Endodermal cell (in vitro differentiated cells): ENCODE measurements around the gene MFSD1. TPM values are rescaled to one million over a fixed set of nuclear protein-coding genes. Genes with fewer than 3 reads are reported as not detected.

Source experiments
- DNase-seq: peaks from one replicate; pipeline ENCODE4 v3.0.0-alpha.2; 2017
- H3K27ac ChIP-seq: 2 replicates; pipeline ENCODE4 v1.5.1; 2013; ENCODE audit warnings: mild to moderate bottlenecking, low read depth, low read length, moderate library complexity
- H3K27me3 ChIP-seq: 2 replicates; pipeline ENCODE4 v1.6.1; 2013; ENCODE audit warnings: mild to moderate bottlenecking, low read length, moderate library complexity; ENCODE audit not compliant: insufficient read depth, control insufficient read depth, poor library complexity, severe bottlenecking
- H3K36me3 ChIP-seq: 2 replicates; pipeline ENCODE4 v1.7.0; 2013; ENCODE audit warnings: mild to moderate bottlenecking, low read length, moderate library complexity; ENCODE audit not compliant: control insufficient read depth, insufficient read depth
- H3K4me1 ChIP-seq: one replicate; pipeline ENCODE4 v1.7.0; 2013; ENCODE audit warnings: low read length; ENCODE audit not compliant: control insufficient read depth, insufficient read depth
- H3K4me3 ChIP-seq: 2 replicates; pipeline ENCODE4 v1.5.1; 2013; ENCODE audit warnings: mild to moderate bottlenecking, low read length, moderate library complexity
- H3K9ac ChIP-seq: 2 replicates; pipeline ENCODE4 v1.6.1; 2013; ENCODE audit warnings: mild to moderate bottlenecking, low read length, moderate library complexity; ENCODE audit not compliant: poor library complexity, severe bottlenecking; ENCODE audit errors: extremely low read depth
- H3K9me3 ChIP-seq: 2 replicates; pipeline ENCODE4 v1.6.1; 2013; ENCODE audit warnings: mild to moderate bottlenecking, low read length, moderate library complexity; ENCODE audit not compliant: control insufficient read depth
- H3K27ac Mint-ChIP-seq: 2 replicates; pipeline ENCODE4 v1.8.0; 2020; ENCODE audit warnings: mixed read lengths
- H3K27me3 Mint-ChIP-seq: 2 replicates; pipeline ENCODE4 v1.8.0; 2021; ENCODE audit warnings: mild to moderate bottlenecking, mixed read lengths; ENCODE audit not compliant: insufficient read depth
- H3K36me3 Mint-ChIP-seq: 2 replicates; pipeline ENCODE4 v1.8.0; 2020; ENCODE audit warnings: low read depth, mixed read lengths
- H3K4me1 Mint-ChIP-seq: 2 replicates; pipeline ENCODE4 v1.8.0; 2020; ENCODE audit warnings: mixed read lengths
- H3K4me3 Mint-ChIP-seq: 2 replicates; pipeline ENCODE4 v1.8.0; 2020; ENCODE audit warnings: mild to moderate bottlenecking, moderate library complexity, mixed read lengths
- H3K9me3 Mint-ChIP-seq: 2 replicates; pipeline ENCODE4 v1.8.0; 2020; ENCODE audit warnings: mild to moderate bottlenecking, mixed read lengths
- CTCF ChIP-seq: fragments of 200-600 bp; sonication (generic); conservative IDR thresholded peaks from 2 replicates; pipeline ENCODE4 v1.5.0; 2021; ENCODE audit warnings: antibody characterized with exemption, mild to moderate bottlenecking
- WGBS, 2 experiments: methylation state at CpG; one replicate each; pipeline versions ENCODE4 v1.1.5 to v1.1.7; 2013; ENCODE audit warnings: missing lambda C conversion rate in 2 of 2, mixed read lengths in 1 of 2; ENCODE audit not compliant: insufficient coverage in 1 of 2, insufficient read length in 1 of 2; 5-methylcytosine and 5-hydroxymethylcytosine counted together
- total RNA-seq, 2 donors: library from RNA; stranded (reverse); fragmentation: NEBNext Ultra II Directional in 1 of 2; extraction: Animal tissue kit (Norgen Biotek cat#: 25700) in 1 of 2; gene quantifications; 2 replicates in 1 of 2; 3 replicates in 1 of 2; pipeline ENCODE4 v1.2.1, GENCODE V29; 2021

MFSD1 gene
- total RNA-seq, 2 donors from 2014 or later: 11.7 to 13.4 TPM

DNA sequence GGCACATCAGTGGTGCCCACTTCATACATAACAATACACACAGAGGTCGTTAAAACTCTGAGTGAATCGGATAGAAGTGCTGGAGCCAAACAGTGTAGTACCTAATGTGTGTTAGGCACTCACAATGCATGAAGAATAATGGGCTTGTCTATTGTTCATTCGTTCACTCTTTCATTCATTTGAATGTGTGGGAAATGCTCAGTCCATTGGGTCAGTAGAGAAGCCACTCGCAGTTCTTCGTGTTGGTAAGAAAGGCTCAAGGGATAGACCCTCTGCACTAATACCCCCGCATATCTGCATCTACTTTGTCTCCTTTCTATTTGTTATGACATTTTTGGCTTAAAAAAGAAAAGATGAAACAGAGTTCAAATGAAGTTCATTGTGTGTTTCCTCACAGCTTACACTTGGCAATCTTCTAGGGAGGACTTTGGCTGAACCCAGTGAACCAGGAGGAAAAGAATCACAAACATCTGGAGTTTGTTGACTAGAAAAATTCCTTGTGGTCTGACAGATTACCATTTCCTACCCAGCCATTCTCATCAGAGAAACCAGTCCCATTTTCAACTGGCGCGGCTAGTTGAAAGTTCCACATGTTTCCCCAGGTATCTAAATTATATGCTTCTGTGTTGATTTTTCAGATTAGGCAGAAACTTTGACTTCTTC, 32.8 kb upstream of the MFSD1 start:
- peaks cover 6% of the 10 kb centered on the region for H3K4me1 Mint-ChIP-seq
- H3K27ac Mint-ChIP-seq: no peak overlapping the region
- Histone ChIP-seq H3K36me3 (no peaks in the 10 kb centered on the region), H3K9me3 (no peaks in the 10 kb centered on the region), H3K27ac (no peak overlapping the region), H3K4me3 (no peak overlapping the region), H3K4me1 (peaks cover 6% of the 10 kb centered on the region), H3K9ac (no peak overlapping the region), H3K27me3 (no peaks in the 10 kb centered on the region)
- no peak for TF ChIP-seq CTCF
- no peaks in the 10 kb centered on the region for H3K27me3 Mint-ChIP-seq
- no peaks in the 10 kb centered on the region for H3K9me3 Mint-ChIP-seq
- no peaks in the 10 kb centered on the region for H3K36me3 Mint-ChIP-seq
- WGBS, 2 experiments: 92 to 93% methylated on average over 6 to 8 of the region's 8 CpGs
- no peak for DNase-seq
- no peak overlapping the region for H3K4me3 Mint-ChIP-seq

DNA sequence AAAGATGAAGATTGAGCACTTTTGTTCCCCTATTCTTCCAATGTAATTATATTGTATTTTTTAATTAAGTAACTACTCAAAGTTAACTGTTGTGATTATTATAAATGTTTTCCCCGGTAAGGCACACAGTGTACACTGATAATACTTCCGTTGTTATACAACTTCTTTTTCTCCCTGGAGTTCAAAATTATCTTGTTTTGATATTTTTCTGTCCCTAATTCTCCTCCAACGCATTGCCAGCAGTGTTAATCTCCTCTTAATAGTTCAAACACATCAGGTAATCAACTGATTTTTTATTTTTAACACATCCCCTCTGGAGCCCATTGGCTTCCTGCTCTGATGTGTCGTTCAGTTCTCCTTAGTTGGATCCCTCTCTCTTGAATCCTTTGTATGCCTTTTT, 32.3 kb upstream of the MFSD1 start:
- Histone ChIP-seq H3K9me3 (no peaks in the 10 kb centered on the region), H3K4me3 (no peak overlapping the region), H3K27ac (no peak overlapping the region), H3K27me3 (no peaks in the 10 kb centered on the region), H3K9ac (no peak overlapping the region), H3K4me1 (peaks cover 6% of the 10 kb centered on the region), H3K36me3 (no peaks in the 10 kb centered on the region)
- peaks cover 6% of the 10 kb centered on the region for H3K4me1 Mint-ChIP-seq
- TF ChIP-seq CTCF: no peak
- no peak for DNase-seq
- 89% methylated on average over 4 of the region's 4 CpGs; no CpG with 5 or more reads in 1 of the 2 experiments for WGBS, 2 experiments
- no peaks in the 10 kb centered on the region for H3K27me3 Mint-ChIP-seq
- H3K27ac Mint-ChIP-seq: no peak overlapping the region
- H3K9me3 Mint-ChIP-seq: no peaks in the 10 kb centered on the region
- H3K4me3 Mint-ChIP-seq: no peak overlapping the region
- H3K36me3 Mint-ChIP-seq: no peaks in the 10 kb centered on the region

DNA sequence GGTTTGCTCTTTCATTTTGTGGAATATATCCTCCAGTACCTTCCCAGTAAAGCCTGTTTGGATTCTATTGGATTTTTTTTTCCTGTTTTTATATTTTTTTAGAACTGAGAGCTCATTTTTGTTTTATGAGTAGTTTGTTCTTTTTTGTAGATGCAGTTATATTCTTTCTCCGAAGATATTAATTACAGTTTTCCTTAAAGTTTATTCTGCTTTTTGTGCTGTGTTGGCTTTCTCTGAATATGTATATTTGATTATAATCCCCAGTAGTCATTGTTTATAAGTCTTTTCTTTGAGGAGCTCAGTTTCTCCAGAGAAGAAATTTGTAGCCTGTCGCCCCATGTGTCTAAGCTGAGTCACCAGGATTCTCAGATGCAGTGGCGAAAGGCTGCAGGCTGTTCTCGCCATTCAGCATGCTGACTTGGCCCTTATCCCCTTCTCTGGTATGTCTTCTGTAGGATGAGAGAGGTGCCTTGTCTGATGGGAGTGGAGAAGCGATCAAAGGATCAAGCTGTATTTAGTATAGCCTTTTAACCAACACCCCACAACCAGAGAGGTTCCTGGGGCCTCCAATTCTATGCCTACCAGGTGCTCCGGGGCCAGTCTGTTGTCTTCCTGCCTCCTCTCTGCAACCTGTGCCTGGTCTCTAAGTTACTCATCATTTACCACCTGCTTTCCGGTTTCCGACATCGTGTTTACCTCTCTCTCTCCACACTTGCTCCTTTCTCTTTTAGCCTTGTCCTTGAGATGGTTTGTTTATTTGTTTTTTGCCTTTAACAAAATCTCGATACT, 31.7 kb upstream of the MFSD1 start:
- peaks cover 6% of the 10 kb centered on the region for H3K4me1 ChIP-seq
- no peak for TF ChIP-seq CTCF
- H3K4me3 ChIP-seq: no peak overlapping the region
- Mint-ChIP-seq H3K4me3 (no peak overlapping the region), H3K27ac (no peak overlapping the region), H3K9me3 (no peaks in the 10 kb centered on the region), H3K27me3 (no peaks in the 10 kb centered on the region), H3K4me1 (peaks cover 6% of the 10 kb centered on the region), H3K36me3 (no peaks in the 10 kb centered on the region)
- H3K36me3 ChIP-seq: no peaks in the 10 kb centered on the region
- H3K9ac ChIP-seq: no peak overlapping the region
- no peak overlapping the region for H3K27ac ChIP-seq
- H3K9me3 ChIP-seq: no peaks in the 10 kb centered on the region
- no peak for DNase-seq
- no peaks in the 10 kb centered on the region for H3K27me3 ChIP-seq
- WGBS, 2 experiments: 92 to 100% methylated on average over 5 to 9 of the region's 10 CpGs
